Psoas muscle (tissue), 8 donors: Measurements from ENCODE around the gene TTBK1. TPM values are rescaled to one million over a fixed set of nuclear protein-coding genes. Genes with fewer than 3 reads are reported as not detected.

Experiments used
- ATAC-seq, 4 donors: fragments of 200-7000 bp; cut with Tn5 transposase; one replicate each; pipeline ENCODE4 v1.9.1; 2020; ENCODE audit warnings: moderate library complexity in 3 of 4, mild to moderate bottlenecking in 2 of 4
- DNase-seq, 2 donors: peaks; one replicate each; pipeline ENCODE4 v3.0.0-alpha.2; 2020
- H3K27ac ChIP-seq: fragments of 200-600 bp; one replicate; pipeline ENCODE4 v1.8.0; 2022
- H3K27me3 ChIP-seq, 3 donors: fragments of 200-600 bp in 1 of 3; one replicate each; pipeline versions ENCODE4 v1.6.1 to v1.8.0; 2013 to 2022; ENCODE audit warnings: low read length in 2 of 3, mild to moderate bottlenecking in 2 of 3, moderate library complexity in 1 of 3; ENCODE audit not compliant: insufficient read depth in 3 of 3
- H3K36me3 ChIP-seq, 2 donors: fragments of 200-600 bp in 1 of 2; one replicate each; pipeline versions ENCODE4 v1.6.1 to v1.8.0; 2013 to 2022; ENCODE audit warnings: low read depth in 1 of 2, mild to moderate bottlenecking in 1 of 2, moderate library complexity in 1 of 2; ENCODE audit not compliant: insufficient read depth in 1 of 2
- H3K4me1 ChIP-seq: fragments of 200-600 bp; one replicate; pipeline ENCODE4 v1.8.0; 2022
- H3K4me3 ChIP-seq: fragments of 200-600 bp; one replicate; pipeline ENCODE4 v1.8.0; 2022; ENCODE audit warnings: mild to moderate bottlenecking
- H3K9me3 ChIP-seq: fragments of 200-600 bp; one replicate; pipeline ENCODE4 v1.8.0; 2022
- CTCF ChIP-seq: fragments of 200-600 bp; IDR thresholded peaks from one replicate; pipeline ENCODE4 v1.8.0; 2022; ENCODE audit warnings: antibody characterized with exemption
- WGBS, 3 donors: extraction: QIAGEN DNeasy Blood & Tissue Kit; methylation state at CpG; one replicate each; pipeline versions ENCODE4 v1.1.6 to v1.1.7; 2013; 5-methylcytosine and 5-hydroxymethylcytosine counted together
- intact Hi-C, 2 donors: fragments of 100-400 bp; cut with DNase I; formaldehyde crosslinking; loops; one replicate each; pipeline versions ENCODE4 v1.11.0 to v1.14.2; 2022
- polyA plus RNA-seq, 3 donors: library from polyadenylated mRNA; stranded (reverse); fragments of 200-250 nt; gene quantifications; one replicate each; pipeline ENCODE4 v1.2.3, GENCODE V29; 2013
- total RNA-seq, 4 donors: library from RNA; stranded (reverse); fragmentation: NEBNext Ultra II Directional in 2 of 4; extraction: Animal tissue kit (Norgen Biotek cat#: 25700) in 2 of 4; gene quantifications; one replicate each; pipeline versions ENCODE4 v1.2.1 to v1.2.4, GENCODE V29; 2021 to 2023
- donor health status: healthy with polysubstance abuse.
- donor health status: DM: no; HTN: no; CAD: no; lungs with moderate emphysema.
- donor health status: Bipolar disorder and iron deficiency.
- donor health status: healthy.
- donor health status: DM: yes; HTN: yes; CAD: no.
- donor health status: DM: no; HTN: no; CAD: no.
- donor health status: DM: no; HTN: no; CAD: no.
- donor health status: DM: yes; HTN: yes; CAD: no.

The TTBK1 gene
- total and polyA plus RNA-seq, 7 donors: 0.01 to 0.03 TPM; not detected in 5

GRCh38 chr6:43310624-43311023 is 67.3 kb downstream of the TTBK1 start:
- ATAC-seq: no peak
- no peak for DNase-seq
- TF ChIP-seq CTCF: no peak
- no peak overlapping the region for H3K4me3 ChIP-seq
- no peaks in the 10 kb centered on the region for H3K9me3 ChIP-seq
- intact Hi-C loops: no loop called here
- H3K36me3 ChIP-seq: no peaks in the 10 kb centered on the region
- H3K27me3 ChIP-seq: peaks cover 0 to 32% (median 0%) of the 10 kb centered on the region in 3 donors
- H3K4me1 ChIP-seq: peaks cover 10% of the 10 kb centered on the region
- H3K27ac ChIP-seq: no peak overlapping the region

- Histone ChIP-seq H3K4me1 (peaks cover 10% of the 10 kb centered on the region), H3K27me3 (peaks cover 0 to 29% (median 0%) of the 10 kb centered on the region in 3 donors), H3K4me3 (no peak overlapping the region), H3K27ac (no peak overlapping the region), H3K9me3 (no peaks in the 10 kb centered on the region), H3K36me3 (no peaks in the 10 kb centered on the region)
- intact Hi-C loops: no loop called here
- DNase-seq: no peak
- ATAC-seq: no peak
- WGBS, 3 donors: 66 to 82% (median 79%) methylated on average over 3 of the region's 3 CpGs
- TF ChIP-seq CTCF: no peak
Measured at GRCh38 chr6:43311666-43312065, 68.4 kb downstream of the TTBK1 start.

- DNase-seq (no peak), ATAC-seq (no peak)
- Histone ChIP-seq H3K27ac (no peak overlapping the region), H3K4me1 (peaks cover 3% of the 10 kb centered on the region), H3K27me3 (peaks cover 0 to 7% (median 0%) of the 10 kb centered on the region in 3 donors), H3K9me3 (no peaks in the 10 kb centered on the region), H3K4me3 (no peak overlapping the region), H3K36me3 (no peaks in the 10 kb centered on the region)
- no peak for TF ChIP-seq CTCF
- 74 to 96% (median 85%) methylated on average over 1 of the region's 1 CpG for WGBS, 3 donors
- intact Hi-C loops: no loop called here
Measured at GRCh38 chr6:43313813-43314212, 70.5 kb downstream of the TTBK1 start.

GRCh38 chr6:43318011-43318410 is 74.7 kb downstream of the TTBK1 start:
- ATAC-seq: no peak
- Histone ChIP-seq H3K4me3 (no peak overlapping the region), H3K27ac (no peak overlapping the region), H3K9me3 (no peaks in the 10 kb centered on the region), H3K36me3 (no peaks in the 10 kb centered on the region), H3K4me1 (no peaks in the 10 kb centered on the region), H3K27me3 (no peaks in the 10 kb centered on the region)
- intact Hi-C loops: no loop called here
- WGBS, 3 donors: 87 to 94% (median 91%) methylated on average over 2 of the region's 2 CpGs
- no peak for DNase-seq
- no peak for TF ChIP-seq CTCF

- intact Hi-C loops: no loop called here
- TF ChIP-seq CTCF: no peak
- H3K9me3 ChIP-seq: no peaks in the 10 kb centered on the region
- H3K4me1 ChIP-seq: no peaks in the 10 kb centered on the region
- DNase-seq: no peak
- H3K36me3 ChIP-seq: peaks cover 0 to 9% of the 10 kb centered on the region in 2 donors
- no peak overlapping the region for H3K4me3 ChIP-seq
- ATAC-seq: no peak
- H3K27me3 ChIP-seq: no peaks in the 10 kb centered on the region
- no peak overlapping the region for H3K27ac ChIP-seq
- WGBS, 3 donors: 71 to 87% (median 73%) methylated on average over 1 of the region's 1 CpG
Measured at GRCh38 chr6:43325876-43326275, 82.6 kb downstream of the TTBK1 start.
